ENCODE measurements around the gene CRYGS.

DNA sequence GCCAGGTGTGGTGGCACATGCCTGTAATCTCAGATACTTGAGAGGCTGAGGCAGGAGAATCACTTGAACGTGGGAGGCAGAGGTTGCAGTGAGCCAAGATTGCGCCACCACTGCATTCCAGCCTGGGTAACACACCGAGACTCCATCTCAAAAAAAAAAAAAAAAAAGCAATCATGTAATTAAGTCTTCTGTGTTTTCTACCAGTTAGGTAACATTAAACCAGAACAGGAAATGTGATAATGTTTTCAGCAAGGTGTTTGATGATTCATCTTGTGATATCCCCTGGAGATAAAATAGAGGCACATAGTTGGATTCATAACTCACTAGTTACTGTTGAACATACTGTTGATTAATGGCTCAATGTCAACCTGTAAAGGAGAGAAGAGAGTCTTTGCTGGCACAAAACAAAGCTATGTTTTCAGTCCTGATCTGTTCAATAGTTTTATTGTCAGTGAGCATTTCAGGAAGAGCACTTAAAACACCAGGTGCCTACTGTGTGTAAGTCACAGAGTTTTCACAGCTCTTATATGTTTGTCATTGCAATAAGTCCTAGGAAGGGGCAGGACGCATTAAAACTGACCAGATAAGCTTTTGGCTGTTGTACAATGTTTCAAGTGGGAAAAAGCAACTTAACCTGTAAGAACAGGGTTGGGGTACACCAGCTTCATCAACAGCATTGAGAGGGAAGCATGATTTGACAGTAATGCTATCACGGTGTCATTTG is 45.8 kb upstream of the CRYGS start:
- TF ChIP-seq, protein P1, sequence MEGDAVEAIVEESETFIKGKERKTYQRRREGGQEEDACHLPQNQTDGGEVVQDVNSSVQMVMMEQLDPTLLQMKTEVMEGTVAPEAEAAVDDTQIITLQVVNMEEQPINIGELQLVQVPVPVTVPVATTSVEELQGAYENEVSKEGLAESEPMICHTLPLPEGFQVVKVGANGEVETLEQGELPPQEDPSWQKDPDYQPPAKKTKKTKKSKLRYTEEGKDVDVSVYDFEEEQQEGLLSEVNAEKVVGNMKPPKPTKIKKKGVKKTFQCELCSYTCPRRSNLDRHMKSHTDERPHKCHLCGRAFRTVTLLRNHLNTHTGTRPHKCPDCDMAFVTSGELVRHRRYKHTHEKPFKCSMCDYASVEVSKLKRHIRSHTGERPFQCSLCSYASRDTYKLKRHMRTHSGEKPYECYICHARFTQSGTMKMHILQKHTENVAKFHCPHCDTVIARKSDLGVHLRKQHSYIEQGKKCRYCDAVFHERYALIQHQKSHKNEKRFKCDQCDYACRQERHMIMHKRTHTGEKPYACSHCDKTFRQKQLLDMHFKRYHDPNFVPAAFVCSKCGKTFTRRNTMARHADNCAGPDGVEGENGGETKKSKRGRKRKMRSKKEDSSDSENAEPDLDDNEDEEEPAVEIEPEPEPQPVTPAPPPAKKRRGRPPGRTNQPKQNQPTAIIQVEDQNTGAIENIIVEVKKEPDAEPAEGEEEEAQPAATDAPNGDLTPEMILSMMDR (IDR thresholded peaks at IDR 0.05), result no peak
- TF ChIP-seq POLR2A (IDR thresholded peaks at IDR 0.05), result no peak
